Measurements from ENCODE around the gene LAMA3. TPM values are rescaled to one million over a fixed set of nuclear protein-coding genes. Genes with fewer than 3 reads are reported as not detected.

LAMA3 gene
- total and polyA plus RNA-seq, 10 of the 15 experiments (the other 5 are each of a cell fraction or from before 2014, with no cell fraction given), result 0.37 to 6.5 (median 5.4) TPM

DNA sequence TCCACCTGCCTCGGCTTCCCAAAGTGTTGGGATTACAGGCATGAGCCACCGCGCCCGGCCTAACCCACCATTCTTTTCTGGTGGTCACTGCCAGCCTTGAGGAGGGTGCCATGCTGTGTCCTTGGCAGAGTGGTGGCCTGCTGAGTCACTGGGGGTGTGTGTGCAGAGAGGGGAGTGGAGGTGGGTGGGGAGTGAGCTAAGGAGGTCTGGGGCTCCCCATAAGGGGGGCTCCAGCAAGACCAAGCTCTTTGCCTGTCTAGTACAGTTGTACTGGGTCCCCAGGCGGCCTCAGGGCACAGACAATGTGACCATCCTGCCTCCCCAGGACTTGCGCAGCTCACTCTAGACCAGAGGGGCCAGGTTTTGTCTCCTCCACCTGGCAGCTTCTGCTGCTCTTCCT is 36.1 kb downstream of the LAMA3 start:
- H3K27ac ChIP-seq (ENCODE audit: control insufficient read depth, insufficient read depth), result no peak overlapping the region
- H4K20me1 ChIP-seq (ENCODE audit: control insufficient read depth, insufficient read depth), result no peaks in the 10 kb centered on the region
- no TSS peak for BruUV-seq (replicated peaks)
- H3K4me2 ChIP-seq (ENCODE audit: control insufficient read depth, insufficient read depth), result no peak overlapping the region
- ChIA-PET RAD21 (ENCODE audit: unreplicated experiment) (no interaction called here), POLR2A (no interaction called here), CTCF (no interaction called here), SMC1A (ENCODE audit: uncharacterized antibody, unreplicated experiment) (interaction anchor here (1.4 kb wide), 1 partner anchor 10 kb away, joined by 4 read pairs; no protein-coding TSS in a partner anchor)
- no peaks in the 10 kb centered on the region for H3K79me2 ChIP-seq (ENCODE audit: control insufficient read depth, insufficient read depth, low read length)
- no peaks in the 10 kb centered on the region for H3K36me3 ChIP-seq (ENCODE audit: control insufficient read depth in 2 of 2, insufficient read depth in 2 of 2, low read length in 1 of 2)
- H3K27me3 ChIP-seq (replicated peaks in 1 of 2; ENCODE audit: control insufficient read depth in 2 of 2, insufficient read depth in 2 of 2, low read length in 1 of 2), result no peaks in the 10 kb centered on the region; a peak in 2 of 4 replicates
- DNase-seq (ENCODE audit: low read depth, low spot score) (no peak), ATAC-seq (no peak), FAIRE-seq (no peak)
- no peak overlapping the region for H3K9ac ChIP-seq (ENCODE audit: control insufficient read depth, insufficient read depth, low read length)
- no peaks in the 10 kb centered on the region for H3K9me3 ChIP-seq (replicated peaks; ENCODE audit: control insufficient read depth, insufficient read depth, low read length)
- H3K4me1 ChIP-seq (ENCODE audit: control insufficient read depth, insufficient read depth, low read length), result no peaks in the 10 kb centered on the region
- no peak overlapping the region for H2AFZ ChIP-seq (ENCODE audit: control insufficient read depth, low read depth, low read length)
- H3K4me3 ChIP-seq, result no peak overlapping the region
- in situ Hi-C loops (cut with MboI), result no loop called here
- WGBS (ENCODE audit: insufficient coverage, insufficient replicate concordance, low lambda C conversion rate, missing lambda C conversion rate), result 59% methylated on average over 6 of the region's 6 CpGs
- intact Hi-C loops (cut with micrococcal nuclease; ENCODE audit: unreplicated experiment), result loop anchor here (5.0 kb wide), 1 partner anchor 52 kb away; no protein-coding TSS in a partner anchor
- TF ChIP-seq, protein P1, sequence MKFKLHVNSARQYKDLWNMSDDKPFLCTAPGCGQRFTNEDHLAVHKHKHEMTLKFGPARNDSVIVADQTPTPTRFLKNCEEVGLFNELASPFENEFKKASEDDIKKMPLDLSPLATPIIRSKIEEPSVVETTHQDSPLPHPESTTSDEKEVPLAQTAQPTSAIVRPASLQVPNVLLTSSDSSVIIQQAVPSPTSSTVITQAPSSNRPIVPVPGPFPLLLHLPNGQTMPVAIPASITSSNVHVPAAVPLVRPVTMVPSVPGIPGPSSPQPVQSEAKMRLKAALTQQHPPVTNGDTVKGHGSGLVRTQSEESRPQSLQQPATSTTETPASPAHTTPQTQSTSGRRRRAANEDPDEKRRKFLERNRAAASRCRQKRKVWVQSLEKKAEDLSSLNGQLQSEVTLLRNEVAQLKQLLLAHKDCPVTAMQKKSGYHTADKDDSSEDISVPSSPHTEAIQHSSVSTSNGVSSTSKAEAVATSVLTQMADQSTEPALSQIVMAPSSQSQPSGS (IDR thresholded peaks at IDR 0.05; ENCODE audit: low read length), result no peak
- TF ChIP-seq SUZ12 (IDR thresholded peaks at IDR 0.05; ENCODE audit: unreplicated experiment) (no peak), LARP7 (IDR thresholded peaks at IDR 0.05) (no peak), POLR2A (IDR thresholded peaks at IDR 0.05; ENCODE audit: low read depth, low read length) (no peak), NBN (IDR thresholded peaks at IDR 0.05) (no peak), MYB (IDR thresholded peaks at IDR 0.05; ENCODE audit: borderline replicate concordance, low read depth, low read length) (no peak), ZNF24 (IDR thresholded peaks at IDR 0.05) (no peak), ZNF207 (IDR thresholded peaks at IDR 0.05; ENCODE audit: borderline replicate concordance) (no peak), CBFB (IDR thresholded peaks at IDR 0.05; ENCODE audit: low read depth) (no peak), KDM1A (IDR thresholded peaks at IDR 0.05; ENCODE audit: borderline replicate concordance) (no peak), WRNIP1 (IDR thresholded peaks at IDR 0.05; ENCODE audit: borderline replicate concordance, low read depth, low read length) (no peak)
- TF ChIP-seq, protein P2, sequence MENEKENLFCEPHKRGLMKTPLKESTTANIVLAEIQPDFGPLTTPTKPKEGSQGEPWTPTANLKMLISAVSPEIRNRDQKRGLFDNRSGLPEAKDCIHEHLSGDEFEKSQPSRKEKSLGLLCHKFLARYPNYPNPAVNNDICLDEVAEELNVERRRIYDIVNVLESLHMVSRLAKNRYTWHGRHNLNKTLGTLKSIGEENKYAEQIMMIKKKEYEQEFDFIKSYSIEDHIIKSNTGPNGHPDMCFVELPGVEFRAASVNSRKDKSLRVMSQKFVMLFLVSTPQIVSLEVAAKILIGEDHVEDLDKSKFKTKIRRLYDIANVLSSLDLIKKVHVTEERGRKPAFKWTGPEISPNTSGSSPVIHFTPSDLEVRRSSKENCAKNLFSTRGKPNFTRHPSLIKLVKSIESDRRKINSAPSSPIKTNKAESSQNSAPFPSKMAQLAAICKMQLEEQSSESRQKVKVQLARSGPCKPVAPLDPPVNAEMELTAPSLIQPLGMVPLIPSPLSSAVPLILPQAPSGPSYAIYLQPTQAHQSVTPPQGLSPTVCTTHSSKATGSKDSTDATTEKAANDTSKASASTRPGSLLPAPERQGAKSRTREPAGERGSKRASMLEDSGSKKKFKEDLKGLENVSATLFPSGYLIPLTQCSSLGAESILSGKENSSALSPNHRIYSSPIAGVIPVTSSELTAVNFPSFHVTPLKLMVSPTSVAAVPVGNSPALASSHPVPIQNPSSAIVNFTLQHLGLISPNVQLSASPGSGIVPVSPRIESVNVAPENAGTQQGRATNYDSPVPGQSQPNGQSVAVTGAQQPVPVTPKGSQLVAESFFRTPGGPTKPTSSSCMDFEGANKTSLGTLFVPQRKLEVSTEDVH (IDR thresholded peaks at IDR 0.05; ENCODE audit: low read depth, partially characterized antibody), result no peak
- TF ChIP-seq, protein P3, sequence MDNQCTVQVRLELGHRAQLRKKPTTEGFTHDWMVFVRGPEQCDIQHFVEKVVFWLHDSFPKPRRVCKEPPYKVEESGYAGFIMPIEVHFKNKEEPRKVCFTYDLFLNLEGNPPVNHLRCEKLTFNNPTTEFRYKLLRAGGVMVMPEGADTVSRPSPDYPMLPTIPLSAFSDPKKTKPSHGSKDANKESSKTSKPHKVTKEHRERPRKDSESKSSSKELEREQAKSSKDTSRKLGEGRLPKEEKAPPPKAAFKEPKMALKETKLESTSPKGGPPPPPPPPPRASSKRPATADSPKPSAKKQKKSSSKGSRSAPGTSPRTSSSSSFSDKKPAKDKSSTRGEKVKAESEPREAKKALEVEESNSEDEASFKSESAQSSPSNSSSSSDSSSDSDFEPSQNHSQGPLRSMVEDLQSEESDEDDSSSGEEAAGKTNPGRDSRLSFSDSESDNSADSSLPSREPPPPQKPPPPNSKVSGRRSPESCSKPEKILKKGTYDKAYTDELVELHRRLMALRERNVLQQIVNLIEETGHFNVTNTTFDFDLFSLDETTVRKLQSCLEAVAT (IDR thresholded peaks at IDR 0.05), result no peak
- TF ChIP-seq, protein P4, sequence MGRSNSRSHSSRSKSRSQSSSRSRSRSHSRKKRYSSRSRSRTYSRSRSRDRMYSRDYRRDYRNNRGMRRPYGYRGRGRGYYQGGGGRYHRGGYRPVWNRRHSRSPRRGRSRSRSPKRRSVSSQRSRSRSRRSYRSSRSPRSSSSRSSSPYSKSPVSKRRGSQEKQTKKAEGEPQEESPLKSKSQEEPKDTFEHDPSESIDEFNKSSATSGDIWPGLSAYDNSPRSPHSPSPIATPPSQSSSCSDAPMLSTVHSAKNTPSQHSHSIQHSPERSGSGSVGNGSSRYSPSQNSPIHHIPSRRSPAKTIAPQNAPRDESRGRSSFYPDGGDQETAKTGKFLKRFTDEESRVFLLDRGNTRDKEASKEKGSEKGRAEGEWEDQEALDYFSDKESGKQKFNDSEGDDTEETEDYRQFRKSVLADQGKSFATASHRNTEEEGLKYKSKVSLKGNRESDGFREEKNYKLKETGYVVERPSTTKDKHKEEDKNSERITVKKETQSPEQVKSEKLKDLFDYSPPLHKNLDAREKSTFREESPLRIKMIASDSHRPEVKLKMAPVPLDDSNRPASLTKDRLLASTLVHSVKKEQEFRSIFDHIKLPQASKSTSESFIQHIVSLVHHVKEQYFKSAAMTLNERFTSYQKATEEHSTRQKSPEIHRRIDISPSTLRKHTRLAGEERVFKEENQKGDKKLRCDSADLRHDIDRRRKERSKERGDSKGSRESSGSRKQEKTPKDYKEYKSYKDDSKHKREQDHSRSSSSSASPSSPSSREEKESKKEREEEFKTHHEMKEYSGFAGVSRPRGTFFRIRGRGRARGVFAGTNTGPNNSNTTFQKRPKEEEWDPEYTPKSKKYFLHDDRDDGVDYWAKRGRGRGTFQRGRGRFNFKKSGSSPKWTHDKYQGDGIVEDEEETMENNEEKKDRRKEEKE (IDR thresholded peaks at IDR 0.05), result no peak

Data from GM12878 (cell line).